HEK293T (cell line): Measurements from ENCODE around the gene GMNN.

ENCODE experiments used
- ARNT ChIP-seq: fragments of 450-650 bp; IDR thresholded peaks from 2 replicates; pipeline ENCODE4 v1.6.1; 2017; ENCODE audit warnings: mild to moderate bottlenecking
- BHLHE40 ChIP-seq: fragments of 450-650 bp; IDR thresholded peaks from 2 replicates; pipeline ENCODE4 v1.6.1; 2016; ENCODE audit warnings: mild to moderate bottlenecking, moderate library complexity, borderline replicate concordance
- CTBP1 ChIP-seq: fragments of 450-650 bp; IDR thresholded peaks from 2 replicates; pipeline ENCODE4 v1.6.1; 2016; ENCODE audit warnings: borderline replicate concordance
- FOXM1 ChIP-seq: fragments of 450-650 bp; IDR thresholded peaks from 2 replicates; pipeline ENCODE4 v1.6.1; 2017; ENCODE audit warnings: mild to moderate bottlenecking, borderline replicate concordance
- HDGF ChIP-seq: fragments of 450-650 bp; IDR thresholded peaks from 2 replicates; pipeline ENCODE4 v1.6.1; 2017; ENCODE audit warnings: antibody characterized with exemption, borderline replicate concordance
- LEF1 ChIP-seq: fragments of 450-650 bp; IDR thresholded peaks from 2 replicates; pipeline ENCODE4 v1.6.1; 2017; ENCODE audit warnings: mild to moderate bottlenecking, borderline replicate concordance
- NFRKB ChIP-seq: fragments of 450-650 bp; IDR thresholded peaks from 2 replicates; pipeline ENCODE4 v1.6.1; 2016; ENCODE audit warnings: mild to moderate bottlenecking, moderate library complexity
- SP1 ChIP-seq: fragments of 450-650 bp; IDR thresholded peaks from 2 replicates; pipeline ENCODE4 v1.6.1; 2017
- SUZ12 ChIP-seq: fragments of 450-650 bp; IDR thresholded peaks from 2 replicates; pipeline ENCODE4 v1.6.1; 2016; ENCODE audit warnings: mild to moderate bottlenecking
- ZNF384 ChIP-seq: fragments of 450-650 bp; IDR thresholded peaks from 2 replicates; pipeline ENCODE4 v1.6.1; 2016
- TF ChIP-seq, protein P1 (sequence below): fragments of 450-650 bp; IDR thresholded peaks from 2 replicates; pipeline ENCODE4 v1.6.1; 2016

DNA sequence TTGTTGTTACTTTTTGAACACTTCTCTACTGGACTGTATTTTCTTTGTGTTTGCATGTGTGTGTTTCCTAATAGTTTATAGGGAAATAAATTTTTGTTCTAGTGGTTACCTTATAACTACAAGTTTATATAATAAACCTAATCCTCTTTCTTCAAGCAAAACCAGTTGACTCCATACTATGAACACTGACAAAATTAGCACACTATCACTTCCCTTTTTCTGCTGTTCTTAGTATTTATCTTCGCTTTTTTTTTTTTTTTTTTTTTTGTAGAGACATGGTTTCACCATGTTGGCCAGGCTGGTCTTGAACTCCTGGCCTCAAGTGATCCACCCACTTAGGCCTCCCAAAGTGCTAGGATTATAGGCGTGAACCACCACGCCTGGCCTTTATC lies 30.8 kb upstream of the GMNN start:
- TF ChIP-seq FOXM1 (no peak), NFRKB (no peak), LEF1 (no peak), BHLHE40 (no peak), HDGF (no peak), ARNT (no peak), SUZ12 (no peak), CTBP1 (no peak), SP1 (no peak), ZNF384 (no peak)
- TF ChIP-seq, protein P1, sequence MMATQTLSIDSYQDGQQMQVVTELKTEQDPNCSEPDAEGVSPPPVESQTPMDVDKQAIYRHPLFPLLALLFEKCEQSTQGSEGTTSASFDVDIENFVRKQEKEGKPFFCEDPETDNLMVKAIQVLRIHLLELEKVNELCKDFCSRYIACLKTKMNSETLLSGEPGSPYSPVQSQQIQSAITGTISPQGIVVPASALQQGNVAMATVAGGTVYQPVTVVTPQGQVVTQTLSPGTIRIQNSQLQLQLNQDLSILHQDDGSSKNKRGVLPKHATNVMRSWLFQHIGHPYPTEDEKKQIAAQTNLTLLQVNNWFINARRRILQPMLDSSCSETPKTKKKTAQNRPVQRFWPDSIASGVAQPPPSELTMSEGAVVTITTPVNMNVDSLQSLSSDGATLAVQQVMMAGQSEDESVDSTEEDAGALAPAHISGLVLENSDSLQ: no peak
